Peyer's patch (tissue), 4 donors: ENCODE results near the gene DOCK2.

Experiments
- CTCF ChIP-seq, 6 experiments: fragments of 450-650 bp in 4 of 6; fragments of 200-600 bp in 2 of 6; sonication (generic) in 1 of 6; IDR thresholded peaks; one replicate each; pipeline ENCODE4 v1.5.1; 2017 to 2019; ENCODE audit warnings: antibody characterized with exemption in 6 of 6, mild to moderate bottlenecking in 3 of 6, moderate library complexity in 1 of 6
- POLR2A ChIP-seq, 2 donors: fragments of 450-650 bp; IDR thresholded peaks; one replicate each; pipeline ENCODE4 v1.5.1; 2017; ENCODE audit warnings: antibody characterized with exemption in 2 of 2, mild to moderate bottlenecking in 2 of 2, moderate library complexity in 2 of 2

GRCh38 chr5:170103447-170103846 lies 466.4 kb downstream of the DOCK2 start:
- TF ChIP-seq POLR2A (IDR thresholded peaks at IDR 0.05) (no peak), CTCF (IDR thresholded peaks at IDR 0.05) (no peak)
